ENCODE measurements around the gene YRDC.

- no peak for TF ChIP-seq POLR2AphosphoS5 (IDR thresholded peaks at IDR 0.05; ENCODE audit: low read depth)
- TF ChIP-seq CTCF (IDR thresholded peaks at IDR 0.05; ENCODE audit: insufficient read depth, low read length): no peak
- TF ChIP-seq REST (IDR thresholded peaks at IDR 0.05; ENCODE audit: insufficient replicate concordance, low read depth): no peak
Observed at GRCh38 chr1:37822906-37823815, 15.2 kb upstream of the YRDC start.
